GM10266 (cell line): ENCODE data around the gene ARID1B.

Source experiments
- DNase-seq: peaks from one replicate; pipeline ENCODE4 v3.0.0; 2012; ENCODE audit errors: extremely low spot score
- TF ChIP-seq, protein P1 (sequence below): IDR thresholded peaks from 2 replicates; pipeline ENCODE4 v1.5.1; 2012; ENCODE audit warnings: mild to moderate bottlenecking, low read depth; ENCODE audit not compliant: control insufficient read depth, insufficient read depth; ENCODE audit errors: missing control alignments

The ARID1B gene

DNA sequence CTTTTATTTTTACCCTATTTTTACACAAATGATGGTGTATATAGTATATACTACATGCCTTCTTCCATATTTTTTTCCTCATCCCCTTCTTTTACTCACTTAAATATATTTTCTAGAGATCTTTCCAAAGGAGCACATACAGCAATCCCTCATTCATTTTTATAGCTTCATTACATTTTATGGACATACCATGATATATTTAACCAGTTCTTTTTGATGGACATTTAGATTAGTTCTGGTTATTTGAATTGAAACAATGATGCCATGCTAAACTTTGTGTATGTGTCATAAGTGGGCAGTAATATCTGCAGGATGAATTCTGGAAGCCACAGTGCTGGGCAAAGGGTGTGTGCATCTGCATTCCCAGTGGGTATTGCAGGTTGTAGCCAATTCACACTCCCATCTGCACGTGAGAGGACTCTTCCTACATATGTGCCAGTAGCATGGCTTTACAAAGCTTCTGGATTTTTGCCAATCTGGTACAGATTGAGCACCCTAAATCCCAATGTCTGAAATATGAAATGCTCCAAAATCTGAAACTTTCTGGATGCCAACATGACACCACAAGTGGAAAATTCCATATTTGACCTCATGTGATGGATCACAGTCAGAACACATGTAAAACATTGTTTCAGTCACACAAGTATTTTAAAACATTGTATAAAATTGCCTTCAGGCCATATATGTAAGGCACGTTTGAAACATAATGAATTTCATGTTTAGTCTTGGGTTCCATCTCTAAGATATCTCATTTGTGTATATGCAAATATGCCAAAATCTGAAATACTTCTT, 127.2 kb downstream of the ARID1B start:
- TF ChIP-seq, protein P1, sequence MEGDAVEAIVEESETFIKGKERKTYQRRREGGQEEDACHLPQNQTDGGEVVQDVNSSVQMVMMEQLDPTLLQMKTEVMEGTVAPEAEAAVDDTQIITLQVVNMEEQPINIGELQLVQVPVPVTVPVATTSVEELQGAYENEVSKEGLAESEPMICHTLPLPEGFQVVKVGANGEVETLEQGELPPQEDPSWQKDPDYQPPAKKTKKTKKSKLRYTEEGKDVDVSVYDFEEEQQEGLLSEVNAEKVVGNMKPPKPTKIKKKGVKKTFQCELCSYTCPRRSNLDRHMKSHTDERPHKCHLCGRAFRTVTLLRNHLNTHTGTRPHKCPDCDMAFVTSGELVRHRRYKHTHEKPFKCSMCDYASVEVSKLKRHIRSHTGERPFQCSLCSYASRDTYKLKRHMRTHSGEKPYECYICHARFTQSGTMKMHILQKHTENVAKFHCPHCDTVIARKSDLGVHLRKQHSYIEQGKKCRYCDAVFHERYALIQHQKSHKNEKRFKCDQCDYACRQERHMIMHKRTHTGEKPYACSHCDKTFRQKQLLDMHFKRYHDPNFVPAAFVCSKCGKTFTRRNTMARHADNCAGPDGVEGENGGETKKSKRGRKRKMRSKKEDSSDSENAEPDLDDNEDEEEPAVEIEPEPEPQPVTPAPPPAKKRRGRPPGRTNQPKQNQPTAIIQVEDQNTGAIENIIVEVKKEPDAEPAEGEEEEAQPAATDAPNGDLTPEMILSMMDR, result no peak
- no peak for DNase-seq

DNA sequence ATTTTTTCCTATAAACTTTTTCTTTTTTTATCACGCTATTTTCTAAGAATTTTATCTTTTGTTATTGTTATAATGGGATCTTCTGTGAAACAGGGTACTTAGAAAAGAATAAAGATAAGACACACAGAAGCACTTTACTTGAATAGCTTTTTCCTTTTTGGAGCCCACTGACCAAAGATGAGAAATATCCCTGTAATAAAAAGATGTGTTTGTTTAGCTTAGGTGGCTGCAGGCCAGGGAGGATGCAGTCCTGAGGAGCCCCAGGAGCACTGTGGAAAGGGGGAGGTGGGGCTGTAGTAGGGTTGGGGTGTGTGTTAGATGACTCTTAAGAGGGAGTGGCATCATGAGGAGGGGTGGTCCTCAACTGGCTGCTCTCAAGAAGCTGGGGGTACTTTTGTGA, 128.6 kb downstream of the ARID1B start:
- TF ChIP-seq, protein P1, result no peak
- no peak for DNase-seq

DNA sequence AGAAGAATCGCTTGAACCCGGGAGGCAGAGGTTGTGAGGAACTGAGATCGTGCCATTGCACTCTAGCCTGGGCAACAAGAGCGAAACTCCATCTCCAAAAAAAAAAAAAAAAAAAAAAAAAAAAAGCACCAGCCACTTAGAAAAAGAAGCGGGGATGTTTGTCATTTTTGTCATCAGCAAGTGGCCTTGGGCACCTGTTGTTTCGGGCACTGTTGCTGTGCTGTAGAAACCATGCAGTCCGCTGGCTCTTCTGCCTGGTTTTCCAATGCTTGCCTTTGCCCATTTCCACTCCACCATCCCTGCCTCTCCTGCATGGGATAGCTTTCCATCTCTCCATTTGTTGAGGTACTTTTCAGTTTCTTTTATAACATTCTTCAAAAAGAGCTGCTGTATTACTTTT, 129.3 kb downstream of the ARID1B start:
- no peak for DNase-seq

DNA sequence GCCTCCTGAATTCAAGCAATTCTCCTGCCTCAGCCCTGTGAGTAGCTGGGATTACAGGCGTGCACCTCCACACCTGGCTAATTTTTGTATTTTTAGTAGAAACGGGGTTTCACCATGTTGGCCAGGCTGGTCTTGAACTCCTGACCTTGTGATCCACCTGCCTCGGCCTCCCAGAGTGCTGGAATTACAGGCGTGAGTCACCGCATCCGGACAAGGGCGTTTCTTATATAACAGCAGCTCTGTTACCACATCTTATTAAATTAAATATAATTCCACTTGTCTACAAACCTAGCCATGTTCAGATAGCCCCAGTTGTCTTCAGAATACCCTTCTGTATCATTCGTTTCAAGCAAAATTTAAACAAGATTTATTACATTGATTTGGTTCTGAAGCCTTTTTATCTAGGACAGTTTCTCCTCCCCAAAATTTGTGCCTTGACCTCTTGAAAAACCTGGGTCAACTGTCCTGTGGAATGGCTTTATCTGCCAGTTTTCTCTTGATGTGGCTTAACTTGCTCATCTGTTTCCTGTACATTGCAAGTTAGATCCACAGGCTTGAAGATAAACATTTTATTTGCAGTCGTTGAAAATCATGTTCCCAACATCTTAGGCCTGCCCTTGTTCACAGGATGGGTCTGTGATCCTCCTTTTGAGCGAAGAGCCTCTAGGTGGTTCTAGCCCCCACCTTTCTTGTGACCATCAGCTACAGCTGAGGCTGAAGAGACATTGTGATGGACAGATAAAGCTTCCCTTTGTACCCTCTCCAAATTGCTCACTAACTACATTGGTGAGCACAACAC, 132.2 kb downstream of the ARID1B start:
- TF ChIP-seq, protein P1, result no peak
- no peak for DNase-seq

More for the DNA sequence above, 129.3 kb downstream of the ARID1B start:
- TF ChIP-seq, protein P1, result no peak

DNA sequence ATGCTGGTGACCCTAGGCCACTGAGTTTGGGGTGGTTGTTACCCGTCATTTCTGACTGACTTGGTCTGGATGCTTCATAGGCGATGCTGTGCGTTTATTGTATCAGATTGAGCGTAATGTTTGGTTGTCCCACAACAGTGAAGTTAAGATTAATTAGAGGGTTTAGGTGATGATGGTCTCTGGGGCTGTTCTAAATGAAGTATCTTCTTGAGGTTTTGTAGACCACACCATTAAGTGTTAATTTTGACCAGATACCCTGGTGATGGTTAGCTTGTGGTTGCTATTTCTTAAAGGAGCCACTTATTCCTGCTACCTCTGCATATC, 132.8 kb downstream of the ARID1B start:
- TF ChIP-seq, protein P1, result no peak
- DNase-seq, result no peak

DNA sequence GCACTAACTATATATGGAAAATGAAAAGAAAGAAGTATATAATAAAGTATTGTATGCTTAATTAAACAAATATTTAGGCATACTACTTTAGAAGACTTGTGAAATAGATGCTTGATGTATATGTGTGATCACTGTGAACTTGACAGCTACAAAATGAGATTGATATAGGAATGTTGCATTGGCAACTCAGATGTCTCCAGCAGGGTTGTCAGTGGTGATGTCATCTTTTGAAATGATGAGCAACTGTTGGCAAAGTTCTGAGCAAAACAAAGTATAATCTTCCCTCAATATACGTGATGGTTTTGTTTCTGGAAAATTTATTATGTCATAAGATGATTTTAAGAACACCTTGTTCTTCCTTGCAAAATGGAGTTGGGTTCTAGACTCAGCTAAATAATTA, 133.8 kb downstream of the ARID1B start:
- TF ChIP-seq, protein P1, result no peak
- no peak for DNase-seq

DNA sequence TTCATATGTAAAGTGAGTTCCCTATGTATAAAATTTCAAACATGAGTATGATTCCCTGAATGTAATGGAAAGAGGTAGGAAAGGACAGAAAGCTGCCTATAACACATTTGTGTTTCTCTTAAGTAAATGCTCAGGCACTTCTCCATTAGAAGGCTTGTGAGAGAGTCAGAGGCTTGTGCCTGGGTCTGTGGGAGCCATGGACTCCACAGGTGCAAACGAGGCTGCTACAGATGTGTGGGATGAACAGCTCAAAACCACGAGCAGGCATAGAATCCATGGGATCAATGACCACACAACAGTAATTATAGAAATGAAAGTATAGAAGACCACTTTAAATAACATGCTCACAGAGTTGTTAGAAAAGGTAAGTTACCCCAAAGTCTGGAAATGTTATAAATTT, 134.4 kb downstream of the ARID1B start:
- DNase-seq, result no peak
- TF ChIP-seq, protein P1, result no peak
